Caki2 (cell line): ENCODE results near the gene DDB1. TPM values are rescaled to one million over a fixed set of nuclear protein-coding genes. Genes with fewer than 3 reads are reported as not detected.

ENCODE experiments used
- DNase-seq: peaks from one replicate; pipeline ENCODE4 v3.0.0-alpha.2; 2015; ENCODE audit warnings: low read depth
- in situ Hi-C: cut with HindIII; loops from 2 replicates; pipeline ENCODE4 v1.10.0; 2016; ENCODE audit warnings: low sequenced_read_pairs, low pct_unique_long_range_greater_than_20kb, mixed read lengths
- total RNA-seq: library from RNA; depleted of rRNA; stranded (reverse); fragments of >200 nt; shearing (Covaris generic); gene quantifications from 2 replicates; pipeline ENCODE4 v1.2.3, GENCODE V29; 2014; ENCODE audit warnings: low replicate concordance

DDB1 gene
- total RNA-seq, 1 experiment from 2014 or later, result 151 TPM

DNA sequence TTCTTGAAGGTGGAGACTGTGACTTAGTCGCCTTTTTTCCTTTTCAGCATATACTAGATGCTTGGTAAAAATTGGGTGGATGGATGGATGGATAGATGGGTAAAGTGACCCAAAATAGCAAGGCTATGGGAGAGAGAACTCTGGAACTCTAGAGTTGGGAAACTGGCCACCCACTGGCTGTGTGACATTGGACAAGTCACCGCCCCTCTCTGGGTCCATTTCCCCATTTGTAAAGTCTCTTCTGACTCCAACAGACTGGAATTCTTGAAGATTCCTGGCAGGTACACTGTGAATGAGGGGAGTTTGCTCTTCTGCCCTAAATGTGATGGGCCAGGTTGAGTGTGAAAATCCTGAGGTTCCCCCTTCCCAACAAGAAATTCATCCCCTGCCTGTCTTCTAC is 8.1 kb upstream of the DDB1 start:
- in situ Hi-C loops, result no loop called here
- DNase-seq, result no peak

DNA sequence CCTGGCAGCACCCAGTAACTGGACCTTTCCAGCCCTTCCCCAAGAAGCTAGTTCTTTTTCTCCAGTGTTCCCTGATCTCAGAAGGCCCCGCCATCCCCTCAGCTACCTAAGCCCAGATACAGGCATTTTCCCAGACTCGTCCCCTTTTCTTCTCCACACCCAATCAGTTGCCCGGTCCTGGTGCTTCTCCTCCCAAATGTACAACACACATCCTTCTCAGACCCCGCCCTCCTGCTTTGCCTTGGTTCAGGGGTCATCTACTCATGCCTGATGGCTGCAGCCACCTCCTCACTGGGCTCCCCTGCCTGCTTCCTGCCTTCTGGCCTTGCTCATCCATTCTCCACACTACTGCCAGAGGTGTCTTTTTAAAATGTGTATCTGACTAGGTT is 6.6 kb upstream of the DDB1 start:
- no peak for DNase-seq
- in situ Hi-C loops, result no loop called here

DNA sequence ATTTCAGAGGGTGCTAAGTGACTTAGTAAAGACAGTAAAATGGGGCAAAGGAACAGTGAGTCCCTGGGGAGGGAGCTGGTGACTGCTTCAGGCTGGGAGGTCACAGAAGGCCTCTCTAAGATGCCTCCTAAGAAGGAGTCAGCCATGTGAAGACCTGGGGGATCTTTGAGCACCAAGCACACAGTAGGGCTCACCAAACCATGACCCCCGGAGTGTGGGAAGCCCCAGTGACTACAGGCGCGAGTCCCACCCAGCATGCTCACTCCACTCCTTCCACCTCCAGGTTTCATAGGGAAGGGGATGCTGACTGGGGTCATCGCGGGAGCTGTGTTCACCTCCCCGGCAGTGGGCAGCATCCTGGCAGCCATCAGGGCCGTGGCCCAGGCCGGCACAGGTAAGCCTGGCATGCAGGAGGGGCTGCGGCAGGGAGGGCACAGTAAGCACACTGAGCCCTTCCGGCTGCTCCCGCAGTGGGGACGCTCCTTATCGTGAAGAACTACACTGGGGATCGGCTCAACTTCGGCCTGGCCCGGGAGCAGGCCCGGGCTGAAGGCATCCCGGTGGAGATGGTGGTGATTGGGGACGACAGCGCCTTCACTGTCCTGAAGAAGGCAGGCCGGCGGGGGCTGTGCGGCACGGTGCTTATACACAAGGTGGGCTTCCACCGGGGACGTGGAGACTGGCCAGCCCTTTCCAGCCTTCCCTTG is 6.0 kb upstream of the DDB1 start:
- in situ Hi-C loops, result no loop called here
- DNase-seq, result no peak

DNA sequence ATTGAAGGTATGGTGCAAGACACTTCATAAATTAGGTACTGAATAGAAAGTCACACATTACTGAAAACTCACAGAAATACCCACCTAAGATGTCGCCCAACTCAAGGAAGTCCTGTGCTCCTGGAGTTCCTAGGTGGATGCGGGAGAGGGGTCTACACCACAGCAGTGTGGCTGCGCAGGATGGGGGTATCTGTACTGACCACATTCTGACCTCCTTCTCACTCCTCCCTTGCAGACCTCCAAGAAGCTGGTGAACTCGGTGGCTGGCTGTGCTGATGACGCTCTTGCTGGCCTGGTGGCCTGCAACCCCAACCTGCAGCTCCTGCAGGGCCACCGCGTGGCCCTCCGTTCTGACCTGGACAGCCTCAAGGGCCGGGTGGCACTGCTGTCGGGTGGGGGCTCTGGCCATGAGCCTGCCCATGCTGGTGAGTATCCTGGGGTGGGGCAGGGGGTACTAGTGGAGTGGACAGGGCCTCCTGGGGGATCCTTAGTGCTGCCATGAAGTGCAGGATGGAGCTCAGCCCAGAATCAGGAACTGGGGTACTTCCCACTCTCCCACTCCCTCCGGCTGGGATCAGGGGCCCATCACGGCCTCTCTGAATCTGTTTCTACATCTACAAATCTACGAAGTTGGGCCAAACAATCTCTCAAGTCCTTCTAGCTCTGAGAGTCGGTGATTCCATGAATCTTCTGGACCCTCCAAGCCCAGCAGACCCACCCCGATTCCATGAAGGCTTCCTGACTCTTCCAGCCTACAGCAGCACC is 5.0 kb upstream of the DDB1 start:
- no peak for DNase-seq
- in situ Hi-C loops, result no loop called here

DNA sequence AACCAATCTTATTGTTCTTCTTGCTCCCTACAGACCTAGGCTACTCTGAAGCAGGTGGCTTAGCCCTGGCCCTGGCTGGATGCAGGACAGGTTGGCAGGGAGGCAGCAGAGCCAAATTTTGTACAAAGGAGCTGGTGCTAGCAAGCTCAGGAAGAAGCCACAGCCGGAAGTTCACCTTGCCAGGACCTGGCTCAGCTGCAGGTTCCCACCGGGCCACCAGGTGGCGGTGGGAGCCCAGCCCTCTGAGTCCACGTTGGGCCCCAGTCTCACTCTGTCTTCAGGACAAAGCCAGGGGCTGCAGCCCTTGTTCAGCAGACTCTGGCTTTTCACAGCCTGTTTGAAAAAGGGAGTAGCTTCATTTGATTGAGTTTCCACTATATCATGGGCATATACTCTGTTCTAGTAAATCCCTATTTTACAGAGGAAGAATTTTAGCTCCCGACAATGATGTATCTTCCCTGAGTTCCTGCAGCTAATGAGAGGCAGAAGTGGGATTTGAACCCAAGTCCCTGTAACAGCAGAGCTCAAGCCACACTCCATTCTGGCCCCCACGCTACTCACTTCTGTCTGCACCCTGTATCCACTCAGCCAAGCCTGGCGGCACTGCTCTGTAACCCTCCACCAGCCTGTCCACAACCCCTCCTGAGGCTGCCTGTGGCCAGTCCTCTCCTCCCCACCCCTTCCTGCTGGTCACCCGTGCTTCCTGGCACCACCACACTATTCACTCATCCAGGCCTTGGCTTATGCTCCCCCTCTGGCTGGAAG is 3.4 kb upstream of the DDB1 start:
- DNase-seq, result peak; percentile 63
- in situ Hi-C loops, result no loop called here

- in situ Hi-C loops, result no loop called here
- no peak for DNase-seq
Observed at GRCh38 chr11:61335355-61335710, 2.4 kb upstream of the DDB1 start.

GRCh38 chr11:61334434-61335354 is 1.8 kb upstream of the DDB1 start:
- in situ Hi-C loops, result no loop called here
- peak; percentile 14 for DNase-seq

- DNase-seq, result no peak
- in situ Hi-C loops, result no loop called here
Observed at GRCh38 chr11:61333550-61334433, 887 bp upstream of the DDB1 start.

DNA sequence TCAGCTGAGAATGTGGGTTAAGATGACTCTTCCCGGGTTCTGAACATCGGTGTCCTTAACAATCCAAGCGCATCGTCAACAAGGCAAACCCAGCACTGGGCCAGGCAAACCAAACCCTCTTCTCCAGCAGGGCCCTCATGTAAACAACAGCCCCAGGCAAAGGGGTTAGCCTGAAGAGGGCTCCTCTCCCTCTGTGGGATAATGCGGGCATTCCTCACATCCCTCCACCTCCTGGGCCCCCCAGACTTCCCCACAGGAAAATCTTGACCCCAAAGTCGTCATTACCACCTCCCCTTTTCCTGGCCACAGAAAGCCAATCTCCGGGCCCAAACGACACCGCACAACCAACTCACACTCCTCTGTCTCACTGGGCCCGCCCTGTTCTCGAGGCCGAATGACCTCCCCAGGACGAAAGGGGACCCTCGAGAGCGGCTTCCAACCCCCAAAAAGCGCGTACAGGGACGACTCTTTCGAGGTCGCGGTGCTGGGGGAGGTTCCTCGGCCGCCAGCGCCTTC is 566 bp downstream of the DDB1 start:
- DNase-seq, result no peak
- in situ Hi-C loops, result no loop called here

DNA sequence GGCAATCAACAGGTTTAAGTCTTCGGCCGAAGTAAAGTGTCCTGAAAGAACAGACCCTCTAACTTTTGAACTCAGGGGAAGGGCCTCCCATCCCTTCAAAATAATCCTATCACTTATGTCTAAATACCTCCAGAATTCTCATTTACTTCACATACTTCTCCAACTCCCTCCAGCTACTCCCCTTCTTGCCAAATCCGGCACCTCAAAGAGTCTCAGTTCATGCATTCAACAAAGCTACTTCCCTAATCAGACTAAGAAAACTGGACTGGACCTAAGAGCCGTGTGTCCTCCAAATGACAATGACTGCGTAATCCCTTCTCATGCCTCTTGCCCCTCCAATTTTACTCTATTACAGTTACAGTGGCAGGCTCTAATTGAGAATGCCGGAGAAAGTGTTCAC is 1.3 kb downstream of the DDB1 start:
- DNase-seq, result no peak
- in situ Hi-C loops, result no loop called here

DNA sequence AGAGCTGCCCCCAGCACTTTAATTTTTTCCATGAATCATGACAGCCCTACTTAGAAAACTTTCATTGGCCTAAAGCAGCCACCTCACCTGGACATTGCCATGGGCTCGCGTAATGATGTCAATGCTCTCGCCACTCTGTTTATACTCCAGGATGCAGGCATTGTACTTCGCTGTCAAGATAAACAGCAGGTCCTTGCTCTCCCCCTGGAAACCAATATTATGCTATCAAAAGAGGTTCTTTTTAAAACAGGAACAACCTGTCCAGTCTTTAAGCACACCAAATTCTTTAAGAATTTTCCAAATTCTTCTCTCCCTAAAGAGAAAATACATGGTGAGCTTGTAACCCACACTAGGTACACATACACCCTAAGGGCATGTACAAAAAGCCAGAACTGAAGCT is 3.0 kb downstream of the DDB1 start:
- in situ Hi-C loops, result no loop called here

GRCh38 chr11:61328351-61328750 is 4.6 kb downstream of the DDB1 start:
- no peak for DNase-seq
- in situ Hi-C loops, result no loop called here

More for the DNA sequence above, 3.0 kb downstream of the DDB1 start:
- DNase-seq, result no peak

GRCh38 chr11:61327669-61328071 is 5.2 kb downstream of the DDB1 start:
- in situ Hi-C loops, result no loop called here
- DNase-seq, result no peak

DNA sequence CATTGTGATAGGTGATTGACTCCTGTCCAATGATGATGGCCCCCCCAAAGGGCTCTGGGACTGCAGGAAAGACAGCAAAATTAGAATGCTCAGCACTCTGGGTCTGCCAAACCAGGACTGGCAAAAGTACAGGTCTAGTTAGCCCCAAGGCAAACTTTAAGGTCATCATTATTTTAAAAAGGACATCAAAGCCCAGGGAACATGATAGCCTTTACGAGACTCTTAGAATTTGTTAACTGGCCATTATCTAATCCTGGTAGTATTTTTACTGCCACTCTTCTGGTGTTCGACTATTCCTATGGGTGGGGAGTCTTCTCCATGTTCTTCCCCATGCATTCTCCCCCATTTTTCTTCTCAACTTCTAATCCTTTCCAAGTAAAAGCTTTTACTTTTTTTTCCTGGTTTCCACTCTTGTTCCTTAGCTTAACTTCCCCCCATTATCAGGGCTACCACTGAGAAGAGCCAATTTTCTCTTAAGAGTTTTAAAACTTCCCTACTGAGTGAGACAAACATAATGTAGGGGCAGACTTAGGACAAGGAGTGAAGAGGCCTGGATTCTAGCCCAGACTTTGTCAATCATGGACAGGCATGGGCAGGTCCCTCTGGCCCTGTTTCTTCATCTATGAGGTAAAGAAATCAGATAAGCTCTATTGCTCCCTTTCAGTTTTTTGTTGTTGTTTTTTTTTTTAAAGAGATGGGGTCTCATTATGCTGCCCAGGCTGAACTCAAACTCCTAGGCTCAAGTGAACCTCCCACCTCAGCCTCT is 7.1 kb downstream of the DDB1 start:
- in situ Hi-C loops, result no loop called here
- DNase-seq, result no peak

DNA sequence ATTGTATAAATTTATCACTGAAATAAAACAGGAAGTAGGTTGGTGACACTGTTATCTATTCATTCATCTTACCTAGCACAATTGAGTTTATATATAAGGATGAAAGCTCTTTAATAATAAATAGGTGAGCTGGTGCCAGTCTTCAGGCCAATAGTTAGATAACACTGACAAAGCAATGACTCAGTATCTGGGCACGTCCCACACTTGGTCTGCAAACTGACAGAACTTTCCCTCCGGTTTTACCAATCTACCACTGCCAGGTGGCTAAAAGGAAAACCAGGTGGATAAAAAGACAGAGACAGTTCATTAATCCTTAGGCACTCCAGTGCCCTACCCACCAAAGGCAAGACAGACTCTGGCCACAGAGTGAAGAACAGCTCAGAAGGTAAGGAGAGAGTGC is 17.6 kb downstream of the DDB1 start:
- in situ Hi-C loops, result no loop called here
- peak; percentile 19 for DNase-seq

DNA sequence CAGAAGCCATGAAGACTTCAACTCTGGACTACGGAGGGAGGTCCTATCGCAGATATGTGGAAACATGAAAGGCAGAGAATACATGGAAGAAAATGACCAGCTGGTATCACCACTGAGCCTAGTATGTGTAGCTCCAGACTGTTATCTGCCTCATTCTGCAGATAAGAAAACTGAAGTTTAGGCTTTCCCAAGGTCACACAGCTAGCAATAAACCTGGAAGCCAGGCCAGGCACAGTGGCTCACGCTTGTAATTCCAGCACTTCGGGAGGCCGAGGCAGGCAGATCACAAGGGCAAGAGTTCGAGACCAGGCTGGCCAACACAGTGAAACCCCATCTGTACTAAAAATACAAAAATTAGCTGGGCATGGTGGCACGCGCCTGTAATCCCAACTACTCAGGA is 22.2 kb downstream of the DDB1 start:
- in situ Hi-C loops, result no loop called here
- DNase-seq, result no peak

DNA sequence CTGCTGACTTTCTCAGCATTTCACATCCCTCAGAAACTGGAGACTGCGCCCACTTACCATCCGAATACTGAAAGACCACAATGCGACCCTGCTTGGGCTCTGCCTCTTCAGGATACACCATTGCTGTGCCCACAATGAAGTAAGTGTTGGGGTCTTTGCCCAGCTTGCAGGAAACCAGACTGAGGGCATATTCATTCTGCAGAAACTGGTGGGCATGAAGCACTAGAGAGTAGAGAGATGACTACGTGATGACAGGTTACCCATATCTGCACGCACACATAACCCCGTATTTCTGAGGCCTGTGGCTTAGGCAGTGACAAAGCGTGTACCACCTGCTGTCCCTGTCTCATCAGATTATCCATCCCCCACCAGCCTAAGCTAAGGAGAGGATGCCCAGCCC is 23.2 kb downstream of the DDB1 start:
- no peak for DNase-seq
- in situ Hi-C loops, result no loop called here
